Measurements from ENCODE around the gene PARP16. TPM values are rescaled to one million over a fixed set of nuclear protein-coding genes. Genes with fewer than 3 reads are reported as not detected.

The PARP16 gene
- total RNA-seq, 4 donors from 2014 or later: 7.0 to 23.1 (median 8.1) TPM

- no peak for DNase-seq
- Histone ChIP-seq H3K9me3 (no peaks in the 10 kb centered on the region), H3K27me3 (no peaks in the 10 kb centered on the region)
These were observed 2.7 kb upstream of the PARP16 start for GRCh38 chr15:65289261-65289854.

GRCh38 chr15:65287520-65287855 lies 805 bp upstream of the PARP16 start:
- H3K27ac ChIP-seq: peak overlapping the region; percentile 84 to 94 (median 89)
- H3K4me1 ChIP-seq: peaks cover 0 to 15% (median 7%) of the 10 kb centered on the region in 4 donors
- H3K4me3 ChIP-seq: peak overlapping the region in 3 of 4 donors; percentile 63 to 82 (median 80)
- no peak for DNase-seq
- TF ChIP-seq CTCF (IDR thresholded peaks at IDR 0.05) (no peak), POLR2A (IDR thresholded peaks at IDR 0.05) (no peak)
- H3K9me3 ChIP-seq: no peaks in the 10 kb centered on the region
- H3K27me3 ChIP-seq: no peaks in the 10 kb centered on the region
- H3K36me3 ChIP-seq: no peaks in the 10 kb centered on the region

More at GRCh38 chr15:65289261-65289854, 2.7 kb upstream of the PARP16 start:
- Histone ChIP-seq H3K27ac (no peak overlapping the region), H3K4me1 (peaks cover 0 to 15% (median 7%) of the 10 kb centered on the region in 4 donors), H3K4me3 (no peak overlapping the region), H3K36me3 (no peaks in the 10 kb centered on the region)
- TF ChIP-seq CTCF (IDR thresholded peaks at IDR 0.05) (no peak), POLR2A (IDR thresholded peaks at IDR 0.05) (no peak)

- Histone ChIP-seq H3K4me3 (peak overlapping the region; percentile 63 to 85 (median 81)), H3K4me1 (peaks cover 0 to 15% (median 7%) of the 10 kb centered on the region in 4 donors), H3K36me3 (no peaks in the 10 kb centered on the region), H3K27me3 (no peaks in the 10 kb centered on the region), H3K9me3 (no peaks in the 10 kb centered on the region), H3K27ac (peak overlapping the region; percentile 84 to 94 (median 89))
- TF ChIP-seq CTCF (IDR thresholded peaks at IDR 0.05) (no peak), POLR2A (IDR thresholded peaks at IDR 0.05) (peak; percentile 57 to 71)
- peak; percentile 29 to 84 (median 78) for DNase-seq
These were observed 497 bp downstream of the PARP16 start for GRCh38 chr15:65286069-65286703.

GRCh38 chr15:65285291-65286068 lies 1.2 kb downstream of the PARP16 start:
- peaks cover 0 to 15% (median 7%) of the 10 kb centered on the region in 4 donors for H3K4me1 ChIP-seq
- H3K27me3 ChIP-seq: no peaks in the 10 kb centered on the region
- no peak for DNase-seq
- H3K27ac ChIP-seq: peak overlapping the region; percentile 84 to 94 (median 89)
- peak overlapping the region; percentile 63 to 85 (median 81) for H3K4me3 ChIP-seq
- TF ChIP-seq POLR2A (IDR thresholded peaks at IDR 0.05): no peak
- no peak for TF ChIP-seq CTCF (IDR thresholded peaks at IDR 0.05)
- no peaks in the 10 kb centered on the region for H3K9me3 ChIP-seq
- no peaks in the 10 kb centered on the region for H3K36me3 ChIP-seq

- TF ChIP-seq POLR2A (IDR thresholded peaks at IDR 0.05): no peak
- H3K27ac ChIP-seq: peak overlapping the region in 1 of 4 donors; percentile 5
- no peaks in the 10 kb centered on the region for H3K36me3 ChIP-seq
These were observed 8.2 kb downstream of the PARP16 start for GRCh38 chr15:65278480-65278879.

GRCh38 chr15:65277015-65277414 lies 9.7 kb downstream of the PARP16 start:
- no peak overlapping the region for H3K27ac ChIP-seq
- H3K4me3 ChIP-seq: no peak overlapping the region
- H3K27me3 ChIP-seq: no peaks in the 10 kb centered on the region
- DNase-seq: no peak
- TF ChIP-seq CTCF (IDR thresholded peaks at IDR 0.05) (no peak), POLR2A (IDR thresholded peaks at IDR 0.05) (no peak)
- H3K4me1 ChIP-seq: peaks cover 0 to 11% (median 0%) of the 10 kb centered on the region in 4 donors
- no peaks in the 10 kb centered on the region for H3K36me3 ChIP-seq
- no peaks in the 10 kb centered on the region for H3K9me3 ChIP-seq

More at GRCh38 chr15:65278480-65278879, 8.2 kb downstream of the PARP16 start:
- H3K4me3 ChIP-seq: no peak overlapping the region
- peaks cover 0 to 11% (median 0%) of the 10 kb centered on the region in 4 donors for H3K4me1 ChIP-seq
- H3K9me3 ChIP-seq: no peaks in the 10 kb centered on the region
- no peak for DNase-seq
- H3K27me3 ChIP-seq: no peaks in the 10 kb centered on the region

Data from Peyer's patch (tissue), 4 donors.